HL-60/S4 treated with retinoic acid at 250 ng/mL for 4 days and 3 days (cell line): Measurements from ENCODE around the gene TOMM40L.

Experiments used
- in situ Hi-C: fragments of 300-500 bp; cut with MboI; formaldehyde crosslinking; loops from 2 replicates; pipeline ENCODE4 v1.7.0; 2022; ENCODE audit warnings: low sequenced_read_pairs

Gene TOMM40L

GRCh38 chr1:161225534-161226319 is at the start of gene TOMM40L:
TSS of gene TOMM40L (plus strand) at chr1:161226060. CDS start at chr1:161226490, 430 bp downstream.
- in situ Hi-C loops = loop anchor here (10.0 kb wide), 1 partner anchor 149 kb away; no protein-coding TSS in a partner anchor

- in situ Hi-C loops = no loop called here
Measured at GRCh38 chr1:161176468-161177111, 49.3 kb upstream of the TOMM40L start.

GRCh38 chr1:161177112-161177935 is 48.5 kb upstream of the TOMM40L start, which contains the start of gene B4GALT3:
TSS of gene B4GALT3 (minus strand) at chr1:161177507. CDS start at chr1:161176060, 1,447 bp downstream.
- in situ Hi-C loops = no loop called here

GRCh38 chr1:161177936-161178244 is 48.0 kb upstream of the TOMM40L start:
- in situ Hi-C loops = no loop called here

GRCh38 chr1:161179698-161180097 is 46.2 kb upstream of the TOMM40L start:
- in situ Hi-C loops = no loop called here

GRCh38 chr1:161180639-161181038 is 45.2 kb upstream of the TOMM40L start:
- in situ Hi-C loops = no loop called here

GRCh38 chr1:161182214-161182613 is 43.6 kb upstream of the TOMM40L start:
- in situ Hi-C loops = no loop called here

- in situ Hi-C loops = no loop called here
Measured at GRCh38 chr1:161185282-161185682, 40.6 kb upstream of the TOMM40L start.

- in situ Hi-C loops = no loop called here
Measured at GRCh38 chr1:161185732-161186311, 40.0 kb upstream of the TOMM40L start.

GRCh38 chr1:161187311-161187710 is 38.5 kb upstream of the TOMM40L start:
- in situ Hi-C loops = no loop called here

GRCh38 chr1:161188381-161188780 is 37.5 kb upstream of the TOMM40L start:
- in situ Hi-C loops = no loop called here

GRCh38 chr1:161189036-161189435 is 36.8 kb upstream of the TOMM40L start:
- in situ Hi-C loops = no loop called here

- in situ Hi-C loops = no loop called here
Measured at GRCh38 chr1:161190962-161191521, 34.8 kb upstream of the TOMM40L start.

GRCh38 chr1:161191971-161192370 is 33.9 kb upstream of the TOMM40L start:
- in situ Hi-C loops = no loop called here

GRCh38 chr1:161192476-161193465 is 33.1 kb upstream of the TOMM40L start:
- in situ Hi-C loops = no loop called here

GRCh38 chr1:161193561-161194235 is 32.2 kb upstream of the TOMM40L start:
- in situ Hi-C loops = no loop called here

GRCh38 chr1:161195171-161195570 is 30.7 kb upstream of the TOMM40L start:
- in situ Hi-C loops = no loop called here

- in situ Hi-C loops = no loop called here
Measured at GRCh38 chr1:161196111-161196510, 29.7 kb upstream of the TOMM40L start.
